ENCODE data around the gene MRPS21.
"Not testable (repeated sequence)": the region's sequence is repeated elsewhere in the genome, so short reads cannot be mapped to it uniquely, and the experiment has no call there.

The MRPS21 gene

DNA sequence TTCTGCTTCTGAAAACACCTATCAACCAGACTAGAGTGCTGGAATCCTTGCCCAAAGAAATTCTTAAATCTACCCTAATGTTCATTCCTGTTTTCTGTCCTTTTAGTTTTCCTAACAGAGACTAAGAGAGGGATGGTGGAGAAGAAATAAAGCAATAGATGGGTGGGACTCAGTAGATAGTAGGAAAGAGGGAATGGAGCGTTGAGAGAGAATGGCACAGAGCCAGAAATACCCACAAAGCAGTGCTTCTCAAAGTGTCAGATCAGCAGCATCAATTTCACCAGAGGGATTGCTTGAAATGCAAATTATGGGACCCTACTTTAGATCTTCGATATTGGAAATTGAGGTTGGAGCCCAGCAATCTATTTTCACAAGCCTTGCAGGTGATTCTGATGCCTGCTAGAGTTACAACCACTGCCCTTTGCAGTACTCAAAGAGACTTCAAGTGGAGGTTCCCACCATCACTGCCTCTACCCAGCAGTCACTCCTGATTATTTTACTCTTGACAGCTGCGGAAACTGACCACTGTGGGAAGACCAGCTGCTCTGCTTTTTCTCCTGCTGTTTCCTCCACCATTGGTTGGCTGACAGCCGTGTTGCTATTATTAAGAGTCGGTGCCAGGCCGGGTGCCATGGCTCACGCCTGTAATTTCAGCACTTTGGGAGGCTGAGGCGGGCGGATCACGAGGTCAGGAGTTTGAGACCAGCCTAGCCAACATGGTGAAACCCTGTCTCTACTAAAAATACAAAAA, 16.3 kb downstream of the MRPS21 start:
- Histone ChIP-seq H3K36me3 (peaks cover 26% of the 10 kb centered on the region), H3K4me3 (ENCODE audit: low read depth, low read length) (no peak overlapping the region), H3K9me3 (no peaks in the 10 kb centered on the region), H3K27me3 (no peaks in the 10 kb centered on the region), H3K4me1 (no peaks in the 10 kb centered on the region)
- TF ChIP-seq, protein P1, sequence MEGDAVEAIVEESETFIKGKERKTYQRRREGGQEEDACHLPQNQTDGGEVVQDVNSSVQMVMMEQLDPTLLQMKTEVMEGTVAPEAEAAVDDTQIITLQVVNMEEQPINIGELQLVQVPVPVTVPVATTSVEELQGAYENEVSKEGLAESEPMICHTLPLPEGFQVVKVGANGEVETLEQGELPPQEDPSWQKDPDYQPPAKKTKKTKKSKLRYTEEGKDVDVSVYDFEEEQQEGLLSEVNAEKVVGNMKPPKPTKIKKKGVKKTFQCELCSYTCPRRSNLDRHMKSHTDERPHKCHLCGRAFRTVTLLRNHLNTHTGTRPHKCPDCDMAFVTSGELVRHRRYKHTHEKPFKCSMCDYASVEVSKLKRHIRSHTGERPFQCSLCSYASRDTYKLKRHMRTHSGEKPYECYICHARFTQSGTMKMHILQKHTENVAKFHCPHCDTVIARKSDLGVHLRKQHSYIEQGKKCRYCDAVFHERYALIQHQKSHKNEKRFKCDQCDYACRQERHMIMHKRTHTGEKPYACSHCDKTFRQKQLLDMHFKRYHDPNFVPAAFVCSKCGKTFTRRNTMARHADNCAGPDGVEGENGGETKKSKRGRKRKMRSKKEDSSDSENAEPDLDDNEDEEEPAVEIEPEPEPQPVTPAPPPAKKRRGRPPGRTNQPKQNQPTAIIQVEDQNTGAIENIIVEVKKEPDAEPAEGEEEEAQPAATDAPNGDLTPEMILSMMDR (IDR thresholded peaks at IDR 0.05; ENCODE audit: low read depth, low read length), result no peak
- no peak for DNase-seq

DNA sequence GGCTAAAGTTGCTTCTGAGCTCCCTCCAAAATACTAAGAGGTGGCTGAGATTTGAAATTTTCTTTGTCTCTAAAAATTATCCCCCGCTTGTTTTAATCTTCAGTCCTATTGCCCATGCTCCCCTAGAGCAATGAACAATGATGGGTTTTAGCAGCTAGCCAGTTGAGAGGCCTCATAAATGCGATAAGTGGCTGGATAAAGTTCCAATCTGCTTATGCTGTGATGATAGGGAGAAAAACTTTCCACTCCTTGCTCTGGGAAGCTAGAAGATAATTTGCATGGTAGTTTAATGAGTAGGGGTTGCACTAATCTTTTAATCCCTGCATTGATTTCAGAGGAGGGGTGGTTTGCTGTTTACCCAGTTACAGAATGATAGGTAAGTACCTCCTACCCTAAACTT, 18.1 kb downstream of the MRPS21 start:
- TF ChIP-seq, protein P1 (IDR thresholded peaks at IDR 0.05; ENCODE audit: low read depth, low read length), result no peak

DNA sequence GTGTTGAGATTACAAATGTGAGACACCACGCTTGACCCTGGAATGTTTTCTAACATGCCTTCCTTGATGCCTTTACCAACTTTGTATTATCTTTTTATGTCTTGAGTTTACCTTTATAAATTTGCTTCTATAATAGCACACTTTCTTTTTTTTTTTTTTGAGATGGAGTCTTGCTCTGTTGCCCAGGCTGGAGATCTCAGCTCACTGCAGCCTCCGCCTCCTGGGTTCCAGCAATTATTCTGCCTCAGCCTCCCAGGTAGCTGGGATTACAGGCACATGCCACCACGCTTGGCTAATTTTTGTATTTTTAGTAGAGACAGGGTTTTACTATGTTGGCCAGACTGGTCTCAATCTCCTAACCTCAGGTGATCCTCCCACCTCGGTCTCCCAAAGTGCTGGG, 21.0 kb downstream of the MRPS21 start:
- not testable (repeated sequence) for H3K9me3 ChIP-seq; H3K4me1 ChIP-seq; H3K36me3 ChIP-seq; H3K27me3 ChIP-seq; DNase-seq; H3K4me3 ChIP-seq (ENCODE audit: low read depth, low read length)

More for the DNA sequence above, 18.1 kb downstream of the MRPS21 start:
- no peak for DNase-seq
- peaks cover 3% of the 10 kb centered on the region; the same call in 1 of the 2 replicates for H3K27me3 ChIP-seq
- no peaks in the 10 kb centered on the region for H3K4me1 ChIP-seq
- H3K9me3 ChIP-seq, result no peaks in the 10 kb centered on the region
- H3K36me3 ChIP-seq, result peaks cover 16% of the 10 kb centered on the region
- no peak overlapping the region for H3K4me3 ChIP-seq (ENCODE audit: low read depth, low read length)

DNA sequence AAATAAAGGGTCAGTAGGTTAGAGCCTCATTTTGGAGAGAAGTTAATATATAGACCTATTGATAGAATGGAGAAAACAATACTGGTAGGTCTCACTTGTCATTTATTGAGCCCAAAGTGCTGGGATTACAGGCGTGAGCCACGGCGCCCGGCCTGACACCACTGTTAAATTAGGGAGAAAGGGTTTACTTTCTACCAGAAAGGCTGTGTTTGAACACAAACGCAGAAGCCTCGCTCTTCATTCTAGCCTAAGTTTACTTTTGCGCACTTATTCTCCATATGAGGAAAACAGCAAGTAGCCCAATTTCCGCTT, 27.0 kb downstream of the MRPS21 start:
- DNase-seq, result no peak

DNA sequence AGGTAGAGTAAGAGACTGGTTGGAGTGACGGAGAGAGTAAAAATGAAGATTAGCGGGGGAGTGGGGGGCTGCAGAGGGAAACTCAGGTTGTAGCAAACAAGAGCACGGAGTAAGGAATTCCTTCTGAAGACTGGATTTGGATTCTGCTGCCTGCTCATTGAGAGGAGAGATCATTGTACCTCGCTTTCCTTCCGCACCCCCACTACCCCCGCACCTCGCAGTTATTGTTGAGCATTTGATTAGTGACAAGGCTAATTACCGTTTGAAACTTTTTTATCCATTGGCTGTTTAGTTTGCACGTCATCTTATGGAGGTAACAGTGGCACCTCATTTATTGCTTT, 28.1 kb downstream of the MRPS21 start:
- no peaks in the 10 kb centered on the region for H3K4me1 ChIP-seq
- TF ChIP-seq, protein P1 (IDR thresholded peaks at IDR 0.05; ENCODE audit: low read depth, low read length), result no peak
- no peak for DNase-seq

More for the DNA sequence above, 27.0 kb downstream of the MRPS21 start:
- Histone ChIP-seq H3K9me3 (no peaks in the 10 kb centered on the region), H3K4me3 (ENCODE audit: low read depth, low read length) (peak overlapping the region; percentile 97), H3K27me3 (no peaks in the 10 kb centered on the region), H3K4me1 (no peaks in the 10 kb centered on the region), H3K36me3 (peaks cover 24% of the 10 kb centered on the region)
- TF ChIP-seq, protein P1 (IDR thresholded peaks at IDR 0.05; ENCODE audit: low read depth, low read length), result no peak

DNA sequence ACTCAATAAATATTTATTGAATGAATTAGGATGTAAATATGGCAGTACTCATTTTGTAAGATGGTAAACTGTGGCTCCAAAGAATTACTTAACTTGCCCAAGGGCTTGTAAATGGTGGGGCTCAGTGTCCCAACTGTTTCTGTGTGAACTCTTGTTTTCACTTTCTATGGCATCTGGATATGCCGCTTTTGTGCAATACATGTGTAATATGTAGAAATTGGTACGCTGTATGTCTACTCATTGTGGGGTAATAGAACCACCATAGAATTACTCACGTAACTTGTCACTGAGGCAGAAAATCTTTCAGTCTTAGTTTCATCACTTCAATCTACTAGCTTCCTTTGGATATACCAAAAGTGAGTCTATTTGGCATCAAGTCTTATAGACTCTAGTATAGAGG, 28.6 kb downstream of the MRPS21 start:
- Histone ChIP-seq H3K4me3 (ENCODE audit: low read depth, low read length) (peak overlapping the region; percentile 97), H3K27me3 (no peaks in the 10 kb centered on the region), H3K9me3 (no peaks in the 10 kb centered on the region), H3K36me3 (peaks cover 41% of the 10 kb centered on the region), H3K4me1 (no peaks in the 10 kb centered on the region)
- no peak for DNase-seq
- TF ChIP-seq, protein P1 (IDR thresholded peaks at IDR 0.05; ENCODE audit: low read depth, low read length), result no peak

More for the DNA sequence above, 28.1 kb downstream of the MRPS21 start:
- Histone ChIP-seq H3K36me3 (peaks cover 36% of the 10 kb centered on the region), H3K27me3 (no peaks in the 10 kb centered on the region), H3K9me3 (no peaks in the 10 kb centered on the region), H3K4me3 (ENCODE audit: low read depth, low read length) (peak overlapping the region; percentile 97)

Measured in BE2C (cell line).